Adipose tissue (tissue), 3 donors: Measurements from ENCODE around the gene POLR2F. TPM values are rescaled to one million over a fixed set of nuclear protein-coding genes. Genes with fewer than 3 reads are reported as not detected.

Experiments
- H3K27ac ChIP-seq: one replicate; pipeline ENCODE4 v1.5.1; 2013; ENCODE audit warnings: low read depth, low read length
- WGBS, 3 donors: extraction: QIAGEN DNeasy Blood & Tissue Kit; methylation state at CpG; one replicate each; pipeline ENCODE4 v1.1.7; 2013; 5-methylcytosine and 5-hydroxymethylcytosine counted together
- polyA plus RNA-seq, 3 donors: library from polyadenylated mRNA; stranded (reverse); fragments of 200-250 nt; gene quantifications; one replicate each; pipeline ENCODE4 v1.2.3, GENCODE V29; 2013
- donor health status: healthy with polysubstance abuse.
- donor health status: Bipolar disorder and iron deficiency.
- donor health status: healthy.

Gene POLR2F
- polyA plus RNA-seq, 3 donors = 58.9 to 144 (median 134) TPM

- WGBS, 3 donors = 64 to 85% (median 74%) methylated on average over 6 of the region's 6 CpGs
- H3K27ac ChIP-seq = no peak overlapping the region
These were observed 38.4 kb downstream of the POLR2F start for GRCh38 chr22:37991731-37992442.

DNA sequence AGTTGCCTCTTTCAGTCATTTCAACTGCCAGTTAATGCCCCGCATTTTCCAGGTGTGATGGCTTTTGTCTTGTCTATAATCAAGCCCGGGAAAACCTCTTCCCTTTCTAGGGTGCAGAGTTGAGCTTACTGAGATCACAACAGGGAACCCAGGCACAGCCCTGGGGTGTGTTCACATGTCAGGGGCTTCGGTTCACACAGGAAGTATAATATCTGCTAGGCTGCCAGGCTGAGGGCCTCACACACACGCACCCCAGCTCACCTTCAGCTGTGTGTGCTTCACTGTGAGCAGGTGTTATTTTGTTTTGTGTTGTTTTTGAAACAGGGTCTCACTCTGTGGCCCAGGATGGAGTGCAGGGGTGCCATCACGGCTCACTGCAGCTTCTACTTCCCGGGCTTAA, 40.5 kb downstream of the POLR2F start:
- H3K27ac ChIP-seq = no peak overlapping the region
- WGBS, 3 donors = 71 to 84% (median 77%) methylated on average over 6 of the region's 6 CpGs

DNA sequence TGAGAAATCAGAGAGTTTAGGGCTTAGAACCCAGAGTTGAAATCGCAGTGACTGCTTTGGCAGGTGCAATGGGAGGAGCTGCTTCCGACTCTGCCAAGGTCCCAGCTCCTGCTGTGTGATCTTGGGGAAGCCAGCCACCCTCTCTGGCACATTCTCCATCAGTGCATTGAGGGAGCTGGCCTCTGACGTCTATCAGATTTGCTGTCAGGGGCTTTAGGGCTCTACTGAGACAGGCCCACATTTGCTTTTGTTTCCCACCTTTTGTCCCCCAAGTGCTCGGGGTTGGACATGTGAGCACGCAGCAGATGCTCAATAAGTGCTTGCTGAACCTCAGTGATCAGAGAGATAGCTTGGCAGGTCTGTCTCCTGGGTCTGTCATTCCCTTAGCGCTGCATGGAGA, 41.5 kb downstream of the POLR2F start:
- no peak overlapping the region for H3K27ac ChIP-seq
- WGBS, 3 donors = 90 to 92% (median 90%) methylated on average over 6 of the region's 6 CpGs

DNA sequence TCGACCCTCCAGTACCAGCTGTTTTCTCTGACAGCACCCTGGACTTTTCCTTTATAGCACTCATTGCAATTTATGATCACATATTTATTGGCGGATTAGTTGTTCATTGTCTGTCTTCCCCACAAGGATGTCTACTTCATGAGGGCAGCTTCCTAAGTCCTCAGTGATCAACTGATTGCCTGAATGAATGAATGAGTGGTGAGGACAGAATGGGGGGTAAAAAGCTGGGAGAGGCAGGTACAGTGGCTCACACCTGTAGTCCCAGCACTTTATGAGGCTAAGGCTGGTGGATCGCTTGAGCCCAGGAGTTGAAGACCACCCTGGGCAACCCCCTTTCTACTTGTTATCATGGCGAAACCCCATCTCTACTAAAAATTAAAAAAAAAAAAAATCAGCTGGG, 42.0 kb downstream of the POLR2F start:
- no peak overlapping the region for H3K27ac ChIP-seq
- 75 to 90% (median 88%) methylated on average over 4 of the region's 4 CpGs for WGBS, 3 donors

- no peak overlapping the region for H3K27ac ChIP-seq
- 22 to 61% (median 36%) methylated on average over 3 to 4 of the region's 4 CpGs for WGBS, 3 donors
These were observed 42.6 kb downstream of the POLR2F start for GRCh38 chr22:37996079-37996478.

DNA sequence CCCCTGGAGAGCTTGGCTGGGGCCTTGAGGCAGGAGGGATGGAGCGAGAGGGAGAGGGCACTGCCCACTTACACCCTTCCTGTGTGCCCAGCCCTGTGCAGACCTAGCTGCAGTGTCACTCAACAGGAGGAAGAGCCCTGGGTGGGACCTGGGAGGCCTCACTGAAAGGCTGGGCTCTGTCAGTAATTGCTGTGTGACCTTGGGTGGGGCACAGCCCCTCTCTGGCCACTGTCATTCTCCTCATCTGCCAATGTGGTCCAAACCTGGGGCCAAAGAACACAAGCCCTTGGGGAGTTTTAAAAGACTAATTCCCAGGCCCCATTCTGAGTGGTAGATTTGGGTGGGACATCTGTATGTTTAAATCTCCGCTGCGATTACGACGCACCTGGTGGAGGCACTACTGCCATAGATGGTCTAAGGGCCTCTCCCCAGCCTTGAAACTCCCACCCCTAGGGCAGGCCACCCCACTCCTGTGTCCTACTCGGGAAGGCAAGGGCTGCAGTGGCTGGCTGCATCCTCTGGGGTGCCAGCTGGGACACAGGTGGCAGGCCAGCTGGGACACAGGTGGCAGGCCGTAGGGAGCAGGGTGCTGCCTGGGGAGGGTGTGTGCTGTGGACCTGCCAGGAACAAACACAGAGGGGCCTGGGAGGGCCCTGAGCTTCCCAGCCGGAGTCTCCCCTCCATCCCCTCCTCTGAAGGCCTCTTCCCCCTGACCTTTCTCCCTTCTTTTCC, 43.2 kb downstream of the POLR2F start:
- 80 to 91% (median 88%) methylated on average over 7 to 8 of the region's 8 CpGs for WGBS, 3 donors
- no peak overlapping the region for H3K27ac ChIP-seq

GRCh38 chr22:37998543-37998942, 45.0 kb downstream of the POLR2F start:
- WGBS, 3 donors = 50 to 82% (median 73%) methylated on average over 6 to 7 of the region's 7 CpGs
- no peak overlapping the region for H3K27ac ChIP-seq

- WGBS, 3 donors = 64 to 83% (median 83%) methylated on average over 10 of the region's 10 CpGs
- H3K27ac ChIP-seq = peak overlapping the region; percentile 10
These were observed 45.7 kb downstream of the POLR2F start for GRCh38 chr22:37999236-37999635.

DNA sequence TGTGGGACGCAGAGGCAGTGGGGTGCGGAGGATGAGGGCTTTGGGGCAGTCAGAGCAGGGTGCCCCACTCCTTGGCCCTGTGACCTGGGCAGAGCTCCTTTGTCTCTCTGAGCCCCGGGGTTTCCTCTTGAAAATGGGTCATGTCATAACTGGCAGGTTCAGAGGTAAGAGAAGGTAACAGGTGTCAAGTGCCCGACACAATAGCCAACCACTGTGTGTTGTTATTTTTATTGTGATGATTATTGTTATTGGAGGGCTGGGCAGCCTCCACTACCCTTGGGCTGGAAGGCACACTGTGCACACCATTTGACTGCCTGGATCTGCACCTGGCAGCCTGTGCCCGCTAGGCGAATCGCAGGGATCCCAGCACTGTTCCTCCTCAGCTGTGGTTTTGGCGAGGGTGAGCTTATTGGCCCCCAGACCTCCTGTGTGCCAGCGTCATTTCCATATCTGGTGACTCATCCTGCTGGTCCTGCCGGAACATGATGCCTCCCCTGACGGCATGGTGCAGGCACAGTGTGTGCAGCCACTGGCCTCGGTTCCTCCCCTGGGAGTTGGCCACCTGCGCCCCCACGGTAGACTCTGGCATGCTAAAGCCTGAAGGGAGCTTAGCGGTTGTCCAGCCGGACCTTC, 46.3 kb downstream of the POLR2F start:
- WGBS, 3 donors = 66 to 69% (median 68%) methylated on average over 16 of the region's 16 CpGs
- H3K27ac ChIP-seq = peak overlapping the region; percentile 10

- H3K27ac ChIP-seq = no peak overlapping the region
- WGBS, 3 donors = 84 to 92% (median 91%) methylated on average over 6 of the region's 6 CpGs
These were observed 52.4 kb downstream of the POLR2F start for GRCh38 chr22:38005943-38006342.

DNA sequence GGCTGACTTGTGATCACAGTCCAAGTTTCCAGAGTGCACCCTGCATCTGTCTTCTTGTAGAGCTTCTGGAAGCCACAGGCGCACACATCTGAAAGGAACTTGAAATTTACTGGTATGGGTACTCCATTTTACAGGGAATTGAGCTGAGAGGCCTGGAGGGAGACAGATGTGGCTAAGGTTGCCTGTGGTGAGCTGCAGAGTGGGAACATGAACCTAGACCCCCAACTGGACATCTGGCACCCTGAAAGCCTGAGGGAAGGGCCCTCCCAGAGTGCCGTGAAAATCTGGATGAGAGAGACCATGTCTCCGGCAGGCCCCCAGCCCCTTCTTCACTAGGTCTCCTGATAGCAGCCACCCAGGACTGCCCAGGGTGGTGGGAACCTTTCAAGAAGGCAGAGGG, 53.4 kb downstream of the POLR2F start:
- H3K27ac ChIP-seq = no peak overlapping the region
- 94 to 100% (median 95%) methylated on average over 3 of the region's 3 CpGs for WGBS, 3 donors

- H3K27ac ChIP-seq = no peak overlapping the region
- 88 to 93% (median 91%) methylated on average over 13 of the region's 13 CpGs for WGBS, 3 donors
These were observed 53.9 kb downstream of the POLR2F start for GRCh38 chr22:38007330-38007902.

DNA sequence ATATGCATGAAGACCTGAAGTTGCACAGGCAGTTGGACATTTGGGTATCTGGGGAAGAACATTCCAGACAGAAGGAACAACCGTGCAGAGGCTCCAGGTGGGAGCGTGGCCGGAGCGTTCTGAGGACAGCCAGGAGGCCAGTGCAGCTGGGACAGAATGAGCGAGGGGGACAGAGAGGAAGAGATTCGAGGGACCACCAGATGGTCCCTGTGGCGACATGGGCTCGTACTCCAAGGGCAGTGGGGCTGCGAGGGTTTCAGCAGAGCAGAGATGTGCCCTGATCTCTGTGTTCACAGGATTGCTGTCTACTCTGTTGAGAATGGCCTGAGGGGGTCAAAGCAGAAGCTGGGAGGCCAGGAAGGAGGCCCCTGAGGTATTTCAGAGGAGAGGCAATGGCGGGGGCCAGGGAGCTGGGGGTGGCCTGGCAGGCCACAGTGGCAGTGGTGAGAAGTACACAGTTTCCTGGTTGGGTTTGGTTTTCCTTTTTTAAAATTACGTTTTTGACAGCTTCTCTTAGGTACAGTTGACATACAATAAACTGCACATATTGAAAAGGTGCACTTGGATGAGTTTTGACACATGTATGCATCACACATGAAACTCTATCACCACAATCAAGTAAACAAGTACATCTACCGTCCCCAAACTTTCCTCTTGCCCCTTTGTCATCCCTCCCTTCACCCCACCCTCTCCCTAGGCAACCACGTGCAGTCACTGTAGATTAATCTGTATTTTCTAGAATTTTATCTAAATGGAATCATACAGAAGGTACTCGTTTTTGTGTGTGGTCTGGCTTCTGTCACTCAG, 55.7 kb downstream of the POLR2F start:
- no peak overlapping the region for H3K27ac ChIP-seq
- WGBS, 3 donors = 64 to 77% (median 66%) methylated on average over 14 of the region's 14 CpGs

GRCh38 chr22:38012604-38013072, 59.1 kb downstream of the POLR2F start:
- no peak overlapping the region for H3K27ac ChIP-seq
- 60 to 83% (median 81%) methylated on average over 7 of the region's 7 CpGs for WGBS, 3 donors

- no peak overlapping the region for H3K27ac ChIP-seq
- 100% methylated on average over 1 of the region's 1 CpG for WGBS, 3 donors
These were observed 60.6 kb downstream of the POLR2F start for GRCh38 chr22:38014083-38014482.

GRCh38 chr22:38016182-38017151, 63.0 kb downstream of the POLR2F start:
- WGBS, 3 donors = 39 to 63% (median 58%) methylated on average over 27 to 33 of the region's 33 CpGs

DNA sequence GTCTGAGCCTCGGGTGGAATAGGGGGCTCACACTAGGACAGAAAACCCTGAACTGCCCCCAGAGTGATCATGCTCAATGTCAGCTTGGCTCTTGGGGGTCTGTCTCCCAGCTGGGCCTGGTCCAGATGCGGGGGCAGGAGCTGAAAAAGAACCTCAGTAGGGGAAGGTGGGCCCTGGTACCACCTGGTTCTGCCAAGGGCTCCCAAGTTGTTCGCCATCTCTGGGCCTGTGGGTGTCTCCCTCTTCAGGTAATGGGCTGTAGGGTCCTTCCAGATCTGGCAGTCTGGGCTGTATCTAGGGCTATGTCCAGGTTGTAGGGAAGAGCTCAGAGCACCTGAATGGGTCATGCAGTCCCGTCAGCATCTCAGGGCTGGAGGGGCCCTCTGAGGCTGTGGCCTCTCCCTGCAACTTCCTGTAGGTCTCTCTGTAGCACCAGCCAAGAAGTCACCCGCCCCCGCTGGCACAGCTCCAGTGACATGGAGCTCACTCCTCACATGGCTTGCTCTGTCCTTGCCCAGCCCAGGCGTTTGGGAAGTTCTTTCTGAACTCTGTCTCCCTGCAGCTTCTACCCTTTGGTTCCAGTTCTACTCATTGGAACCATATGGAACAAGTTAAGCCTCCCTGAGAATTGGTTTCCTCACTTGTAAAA, 63.9 kb downstream of the POLR2F start:
- H3K27ac ChIP-seq = no peak overlapping the region
- 40 to 56% (median 47%) methylated on average over 7 of the region's 7 CpGs for WGBS, 3 donors

More at GRCh38 chr22:38016182-38017151, 63.0 kb downstream of the POLR2F start:
- no peak overlapping the region for H3K27ac ChIP-seq
